NCI-H1436 treated with DMSO at 0.1 percent for 48 hours (cell line): ENCODE results near the gene SH2B3.

Experiments used
- DNase-seq: peaks from one replicate; lab custom pipeline; 2025; lab: John Stamatoyannopoulos, UW

SH2B3 gene

DNA sequence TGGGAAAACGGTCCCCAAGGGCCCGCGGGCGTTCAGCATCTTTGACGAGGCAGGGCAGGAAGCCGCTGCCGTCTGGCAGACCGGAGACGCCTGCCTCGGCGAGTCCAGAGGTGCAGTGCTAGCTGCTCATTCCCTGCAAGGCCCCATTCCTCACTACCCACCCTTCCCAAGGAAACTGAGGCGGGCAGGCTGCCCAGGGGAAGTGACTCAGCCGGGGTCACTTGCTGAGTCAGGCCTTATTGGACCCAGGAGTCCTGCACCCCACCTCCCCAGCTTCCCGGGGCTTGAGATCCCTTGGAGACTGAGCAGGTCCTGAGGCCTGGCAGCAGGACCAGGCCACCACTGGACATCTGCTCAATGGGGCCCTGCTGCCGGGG, 3.7 kb downstream of the SH2B3 start:
- no peak for DNase-seq

DNA sequence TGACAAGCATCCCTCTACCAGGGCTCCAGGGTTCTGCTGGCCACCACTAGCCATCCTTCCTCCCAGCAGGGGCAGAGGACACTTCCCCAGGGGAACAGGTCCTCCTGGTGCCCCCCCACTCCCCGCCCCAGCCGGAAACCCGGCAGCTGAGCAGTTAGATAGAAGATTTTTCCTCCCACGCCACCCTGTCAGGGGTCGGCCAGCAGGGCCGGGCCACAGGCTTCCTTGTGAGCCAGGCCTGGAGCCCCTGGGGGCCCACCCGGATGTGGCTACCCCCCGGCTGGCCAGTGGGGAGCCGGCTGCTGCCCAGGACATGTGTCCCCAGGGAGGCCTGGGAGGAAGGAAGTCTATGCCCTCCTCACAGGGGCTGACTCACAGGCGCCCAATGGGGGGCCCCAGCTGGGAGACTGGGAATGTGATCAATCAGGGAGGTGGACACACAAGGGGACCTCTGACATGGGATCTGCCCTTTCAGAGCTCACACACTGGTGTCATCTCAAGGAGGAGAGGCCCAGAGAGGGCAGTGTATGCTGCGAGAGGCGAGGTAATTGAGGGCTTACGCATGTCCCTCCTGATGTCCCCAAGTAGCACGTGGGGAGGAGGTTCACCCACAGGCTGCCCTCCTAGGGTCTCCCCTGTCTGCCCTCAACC, 4.2 kb downstream of the SH2B3 start:
- no peak for DNase-seq

DNA sequence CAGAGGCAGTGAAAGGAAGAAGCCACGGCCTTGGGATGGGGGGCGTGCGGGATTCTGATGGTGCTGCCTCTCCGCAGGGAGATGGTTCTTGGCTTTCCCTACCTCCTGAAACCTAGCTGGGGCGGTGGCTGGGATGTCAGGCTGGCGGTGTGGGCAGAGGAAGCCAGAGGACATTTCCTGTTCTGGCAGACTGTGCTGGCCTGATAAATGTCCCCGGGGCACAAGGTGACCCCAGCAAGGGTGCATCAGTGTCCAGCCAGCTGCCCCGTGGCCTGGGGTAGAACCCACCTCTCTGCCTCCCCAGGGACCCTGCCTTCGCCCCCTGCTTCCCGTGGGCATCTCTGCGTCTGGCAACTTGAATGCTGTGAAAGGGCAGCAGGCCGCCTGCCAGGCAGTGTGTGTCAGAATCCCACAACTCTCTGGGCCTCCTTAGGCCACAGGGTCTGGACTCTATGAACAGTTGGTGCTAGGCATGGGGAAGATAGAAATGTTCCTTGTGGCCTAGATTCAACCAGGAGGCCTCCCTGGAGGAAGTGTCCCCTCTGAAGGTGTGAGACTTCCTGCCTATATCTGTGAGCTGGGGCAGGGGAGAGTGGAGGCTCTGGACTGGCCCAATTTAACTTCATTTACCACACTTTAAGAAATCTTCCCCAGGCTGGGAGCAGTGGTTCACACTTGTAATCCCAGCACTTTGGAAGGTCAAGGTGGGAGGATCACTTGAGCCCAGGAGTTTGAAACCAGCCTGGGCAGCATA, 4.9 kb downstream of the SH2B3 start:
- no peak for DNase-seq

DNA sequence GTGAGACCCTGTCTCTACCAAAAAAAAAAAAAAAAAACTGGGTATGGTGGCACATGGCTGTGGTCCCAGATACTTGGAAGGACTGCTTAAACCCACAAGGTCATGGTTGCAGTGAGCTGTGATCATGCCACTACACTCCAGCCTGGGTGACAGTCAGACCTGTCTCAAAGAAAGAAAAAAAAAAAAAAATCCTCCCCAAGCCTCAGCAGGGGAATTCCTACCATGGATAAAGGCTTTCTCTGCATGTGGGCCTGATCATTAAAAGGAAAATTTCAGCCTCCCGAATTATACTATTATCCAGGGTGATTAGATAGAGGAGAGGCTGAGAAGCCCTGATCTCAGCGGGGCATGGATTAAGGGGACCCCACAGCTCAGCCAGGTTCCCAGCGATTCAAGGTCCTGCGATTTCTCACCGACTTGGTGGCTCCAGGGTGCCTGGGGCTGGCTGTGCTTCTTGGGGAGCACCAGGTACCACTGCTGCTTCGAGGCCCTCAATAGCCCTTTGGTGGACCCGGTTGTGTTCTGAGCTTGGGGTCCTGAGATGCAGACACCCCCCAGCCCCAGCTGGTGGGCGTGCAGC, 5.6 kb downstream of the SH2B3 start:
- DNase-seq, result no peak

DNA sequence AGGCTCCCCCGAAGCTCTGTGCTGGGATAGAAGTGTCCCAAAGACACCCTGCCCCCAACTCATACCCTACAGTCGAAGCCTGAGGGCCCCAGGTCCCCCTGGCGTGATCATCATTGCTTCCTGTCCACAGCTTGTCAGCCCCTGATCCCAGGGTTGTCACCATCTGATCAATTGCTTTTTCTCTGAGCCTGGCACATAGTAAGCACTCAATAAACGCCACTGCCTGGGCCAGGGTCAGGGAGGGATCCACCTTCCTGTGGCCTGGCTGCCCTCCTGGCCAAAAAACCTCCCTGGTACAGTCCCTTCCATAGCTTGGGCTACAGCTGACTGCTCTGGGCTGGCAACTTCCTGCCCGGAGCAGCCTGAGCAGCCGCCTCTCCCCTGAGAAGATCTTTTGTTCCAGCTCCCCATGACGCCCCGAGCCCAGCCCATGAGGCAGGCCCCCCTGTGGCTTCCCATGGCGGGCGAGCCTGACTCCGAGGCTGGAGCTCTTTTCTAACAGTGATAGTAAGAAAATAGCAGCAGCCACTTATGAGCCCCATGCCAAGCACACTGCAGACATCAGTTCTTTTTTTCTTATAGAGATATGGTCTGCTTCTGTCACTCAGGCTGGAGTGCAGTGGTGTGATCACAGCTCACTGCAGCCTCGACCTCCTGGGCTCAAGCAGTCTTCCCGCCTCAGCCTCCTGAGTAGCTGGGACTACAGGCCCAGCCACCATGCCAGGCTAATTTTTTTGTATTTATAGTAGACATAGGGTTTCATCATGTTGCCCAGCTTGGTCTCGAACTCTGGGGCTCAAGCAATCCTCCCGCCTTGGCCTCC, 6.5 kb downstream of the SH2B3 start:
- DNase-seq, result no peak

DNA sequence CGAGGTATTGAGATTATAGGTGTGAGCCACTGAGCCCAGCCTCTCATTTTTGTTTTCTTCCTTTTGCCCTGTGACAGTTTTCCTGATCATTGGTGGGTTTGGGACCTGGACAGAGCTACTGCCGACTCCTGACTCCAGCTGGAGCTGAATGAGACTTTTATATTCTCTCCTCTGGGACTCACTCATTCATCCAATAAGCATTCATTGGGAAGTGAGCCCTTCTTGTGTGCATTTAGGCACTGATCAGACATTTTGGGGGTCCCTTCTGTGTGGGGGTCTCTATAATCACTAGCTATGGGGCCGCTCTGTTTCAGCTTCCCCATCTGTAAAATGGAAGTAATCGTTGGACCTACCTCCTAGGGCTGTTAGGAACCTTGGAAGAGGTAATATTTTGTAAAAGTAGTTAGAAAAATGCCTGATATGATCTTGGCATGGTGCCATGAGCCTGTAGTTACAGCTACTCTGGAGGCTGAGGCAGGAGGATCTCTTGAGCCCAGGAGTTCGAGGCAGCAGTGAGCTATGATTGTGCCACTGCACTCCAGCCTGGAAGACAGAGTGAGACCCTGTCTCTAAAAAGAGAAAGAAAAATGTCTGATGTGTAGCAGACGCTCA, 7.2 kb downstream of the SH2B3 start:
- DNase-seq, result no peak

DNA sequence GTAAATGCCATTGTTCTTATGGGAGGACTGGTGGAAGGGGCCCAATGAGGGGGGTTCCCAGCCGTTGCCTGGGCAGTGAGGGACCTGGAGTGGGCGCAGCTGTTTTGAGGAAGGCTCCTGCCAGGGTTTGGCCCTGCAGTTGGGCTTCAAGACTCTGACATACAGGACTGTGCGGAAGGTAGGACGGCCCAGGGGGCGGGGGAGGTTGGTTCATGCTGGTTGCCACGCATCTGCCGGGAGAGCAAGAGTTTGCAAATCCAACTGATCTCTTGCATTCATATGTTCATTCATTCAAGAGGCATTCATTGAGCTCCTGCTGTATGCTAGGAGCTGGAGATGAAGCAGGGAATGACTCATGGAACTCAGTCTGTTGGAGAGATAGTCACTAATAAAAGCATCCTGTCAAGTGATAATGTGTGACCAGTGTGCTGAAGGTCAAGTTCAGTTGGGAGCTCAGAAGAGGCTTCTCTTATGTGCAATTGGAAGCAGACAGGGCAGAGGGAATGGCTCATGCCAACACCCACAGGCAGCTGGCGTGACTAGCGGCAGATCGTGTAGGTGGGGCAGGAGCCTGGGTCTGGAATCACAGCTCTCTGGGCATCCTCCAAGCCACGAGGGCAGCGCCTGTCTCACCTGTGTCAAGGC, 7.8 kb downstream of the SH2B3 start:
- no peak for DNase-seq

DNA sequence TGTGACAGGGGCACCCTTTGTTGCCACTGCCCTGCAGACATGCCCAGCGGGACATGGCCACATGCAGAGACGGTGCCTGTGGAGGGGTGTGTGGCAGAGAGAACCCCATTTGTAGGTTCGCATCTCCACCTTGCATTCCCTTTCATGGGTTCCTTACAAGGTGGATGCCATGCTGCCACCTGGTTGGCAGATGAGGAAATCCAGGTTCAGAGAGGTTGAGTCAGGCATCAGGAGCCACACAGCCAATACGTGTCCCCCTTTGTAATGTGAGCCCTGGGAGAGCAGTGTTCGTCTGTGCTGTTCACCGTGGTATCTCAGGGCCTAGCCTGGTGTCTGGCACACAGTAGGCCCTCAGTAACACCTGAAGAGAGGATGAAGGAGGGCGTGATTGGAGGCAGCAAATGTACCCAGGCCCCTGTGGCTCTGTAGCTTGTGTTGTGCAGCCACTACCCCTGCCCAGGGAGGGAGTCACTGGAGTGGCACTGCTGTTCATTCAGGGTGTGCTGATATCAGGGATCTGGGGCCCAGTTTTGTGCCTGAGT, 9.1 kb downstream of the SH2B3 start:
- DNase-seq, result no peak

DNA sequence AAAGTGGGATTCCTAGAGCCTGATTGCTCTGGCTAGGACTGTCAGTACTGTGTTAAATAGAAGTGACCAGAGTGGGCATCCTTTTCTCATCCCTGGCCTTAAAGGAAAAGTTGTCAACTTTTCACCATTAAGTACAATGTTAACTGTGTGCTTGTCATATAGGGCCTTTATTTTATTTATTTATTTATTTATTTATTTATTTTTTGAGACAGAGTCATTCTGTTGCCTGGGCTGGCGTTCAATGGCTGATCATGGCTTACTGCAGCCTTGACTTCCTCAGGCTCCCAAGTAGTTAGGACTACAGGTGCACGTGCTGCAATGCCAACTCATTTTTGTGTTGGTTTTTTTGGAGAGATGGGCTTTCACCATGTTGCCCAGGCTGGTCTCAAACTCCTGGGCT, 11.6 kb downstream of the SH2B3 start:
- no peak for DNase-seq

DNA sequence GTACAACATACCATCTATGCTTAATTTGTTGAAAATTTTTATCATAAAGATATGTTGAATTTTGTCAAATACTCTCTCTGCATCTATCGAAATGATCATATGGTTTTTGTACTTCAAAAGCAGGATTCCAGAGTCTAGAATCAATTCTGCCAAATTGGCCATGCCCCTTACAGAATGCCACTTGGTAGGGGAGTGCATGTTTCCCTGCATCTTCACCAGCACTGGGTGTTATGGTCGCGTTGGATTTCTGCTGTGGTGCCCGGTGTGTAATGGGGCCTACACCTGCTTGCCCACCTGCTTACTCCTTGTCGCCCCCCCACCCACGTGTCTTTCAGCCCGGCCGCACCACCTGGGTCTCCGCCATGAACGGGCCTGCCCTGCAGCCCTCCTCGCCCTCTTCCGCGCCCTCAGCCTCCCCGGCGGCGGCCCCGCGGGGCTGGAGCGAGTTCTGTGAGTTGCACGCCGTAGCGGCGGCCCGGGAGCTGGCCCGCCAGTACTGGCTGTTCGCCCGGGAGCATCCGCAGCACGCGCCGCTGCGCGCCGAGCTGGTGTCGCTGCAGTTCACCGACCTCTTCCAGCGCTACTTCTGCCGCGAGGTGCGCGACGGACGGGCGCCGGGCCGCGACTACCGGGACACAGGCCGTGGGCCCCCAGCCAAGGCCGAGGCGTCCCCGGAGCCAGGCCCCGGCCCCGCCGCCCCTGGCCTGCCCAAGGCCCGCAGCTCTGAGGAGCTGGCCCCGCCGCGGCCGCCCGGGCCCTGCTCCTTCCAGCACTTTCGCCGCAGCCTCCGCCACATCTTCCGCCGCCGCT, 12.3 kb downstream of the SH2B3 start:
- no peak for DNase-seq

DNA sequence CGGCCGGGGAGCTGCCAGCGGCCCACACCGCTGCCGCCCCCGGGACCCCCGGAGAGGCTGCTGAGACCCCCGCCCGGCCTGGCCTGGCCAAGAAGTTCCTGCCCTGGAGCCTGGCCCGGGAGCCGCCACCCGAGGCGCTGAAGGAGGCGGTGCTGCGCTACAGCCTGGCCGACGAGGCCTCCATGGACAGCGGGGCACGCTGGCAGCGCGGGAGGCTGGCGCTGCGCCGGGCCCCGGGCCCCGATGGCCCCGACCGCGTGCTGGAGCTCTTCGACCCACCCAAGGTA, 12.8 kb downstream of the SH2B3 start:
- no peak for DNase-seq

DNA sequence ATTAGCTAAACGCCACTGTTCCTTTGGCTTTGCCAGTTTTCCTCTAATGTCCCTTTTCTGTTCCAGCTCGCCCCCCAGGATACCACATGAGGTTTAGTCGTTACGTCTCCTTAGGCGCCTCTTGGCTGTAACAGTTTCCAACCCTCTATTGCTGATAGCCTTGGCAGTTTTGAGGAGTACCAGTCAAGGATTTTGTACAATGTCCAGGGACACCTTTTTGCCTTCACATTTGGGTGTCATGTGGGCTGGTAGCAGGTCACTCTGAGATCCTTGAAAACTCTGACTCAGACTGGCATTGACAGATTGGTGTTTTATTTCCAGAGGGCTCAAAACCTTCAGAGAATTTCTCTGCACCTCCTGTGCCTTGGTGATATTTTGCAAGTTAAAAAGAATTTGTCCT, 14.1 kb downstream of the SH2B3 start:
- DNase-seq, result no peak

DNA sequence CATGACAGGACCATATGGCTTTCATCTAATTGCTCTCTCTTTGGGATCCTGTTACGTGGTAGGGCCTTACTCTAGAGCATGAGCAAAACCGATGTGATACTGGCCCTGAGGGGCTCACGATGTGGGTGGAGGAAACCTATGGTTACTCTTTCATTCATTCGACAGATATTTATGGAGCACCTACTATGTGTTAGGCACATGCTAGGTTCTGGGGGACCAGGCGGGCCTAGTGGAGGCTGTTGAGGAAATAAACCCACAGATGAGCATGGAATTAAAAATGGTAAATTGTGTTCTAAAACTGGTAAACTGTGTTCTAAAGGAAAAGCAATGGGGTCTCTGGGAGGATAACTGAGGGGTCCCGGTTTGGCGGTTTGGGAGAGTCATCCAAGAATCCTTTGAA, 14.8 kb downstream of the SH2B3 start:
- DNase-seq, result no peak

DNA sequence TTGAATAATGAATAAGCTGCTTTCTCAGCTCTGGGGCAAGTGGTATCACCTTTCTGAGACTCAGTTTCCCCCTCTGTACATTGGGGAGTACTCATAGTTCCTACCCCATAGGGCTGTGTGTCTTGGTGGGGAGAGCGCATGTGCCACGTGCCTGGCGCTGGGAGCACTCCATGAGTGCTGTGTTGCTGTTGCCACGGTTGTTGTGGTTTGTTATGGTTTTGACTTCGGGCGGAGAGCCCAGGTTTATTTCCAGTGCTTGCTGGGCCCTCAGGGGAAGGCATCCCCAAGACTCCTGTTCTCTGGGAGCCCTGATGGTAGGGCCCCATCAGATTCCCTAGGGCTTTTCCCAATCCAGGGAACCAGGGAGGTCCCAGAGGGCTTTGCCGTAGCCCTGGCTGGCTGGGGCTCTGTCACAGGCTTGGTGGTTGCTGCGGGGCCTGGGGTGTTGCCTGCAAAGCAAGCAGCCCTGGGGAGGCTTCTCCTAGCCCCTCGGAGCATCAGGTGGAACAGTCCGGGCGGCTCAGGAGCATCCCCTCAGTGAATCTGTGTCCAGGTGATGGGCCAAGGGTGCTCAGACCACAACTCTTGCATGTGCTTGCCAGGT, 18.6 kb downstream of the SH2B3 start:
- DNase-seq, result no peak

DNA sequence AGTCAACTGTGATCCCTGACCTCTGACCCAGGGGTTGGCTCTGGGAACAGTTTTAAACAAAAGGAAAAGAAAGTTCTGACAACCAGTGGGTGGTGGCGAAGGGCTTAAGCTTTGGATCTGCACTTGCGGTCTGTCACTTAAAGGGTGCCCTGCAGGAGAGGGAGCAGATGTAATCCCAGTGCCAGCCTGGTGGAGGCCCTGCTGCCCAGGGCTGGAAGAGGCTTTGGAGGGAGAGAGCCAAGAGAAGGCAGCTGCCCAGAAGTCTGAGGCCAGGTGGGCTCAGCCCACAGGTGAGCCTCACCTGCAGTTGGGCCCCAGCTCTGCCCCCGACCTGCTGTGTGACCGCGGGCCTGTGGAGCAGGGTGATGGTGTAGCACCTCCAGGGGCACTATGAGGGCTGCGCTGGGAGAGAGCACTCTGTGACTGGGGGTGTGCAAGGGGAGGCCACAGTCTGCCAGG, 19.1 kb downstream of the SH2B3 start:
- DNase-seq, result no peak

DNA sequence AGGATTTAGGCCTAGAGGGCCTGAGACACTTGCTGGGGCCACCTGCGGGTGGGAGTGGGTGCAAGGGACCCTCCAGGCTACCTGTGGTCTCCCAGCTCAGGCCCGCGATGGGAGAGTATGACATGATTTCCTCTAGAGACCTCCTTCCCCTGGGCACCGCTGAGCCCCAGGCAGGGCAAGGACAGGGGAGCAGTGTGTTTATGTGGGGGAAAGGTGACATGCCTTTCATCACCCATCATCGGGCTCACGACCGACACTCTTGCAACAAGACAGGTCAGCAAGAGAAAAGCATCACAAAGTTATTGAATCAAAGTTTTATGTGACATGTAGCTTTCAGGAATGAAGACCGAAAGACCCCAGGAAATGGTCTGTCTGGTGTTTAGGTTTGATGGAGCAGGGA, 19.9 kb downstream of the SH2B3 start:
- no peak for DNase-seq

DNA sequence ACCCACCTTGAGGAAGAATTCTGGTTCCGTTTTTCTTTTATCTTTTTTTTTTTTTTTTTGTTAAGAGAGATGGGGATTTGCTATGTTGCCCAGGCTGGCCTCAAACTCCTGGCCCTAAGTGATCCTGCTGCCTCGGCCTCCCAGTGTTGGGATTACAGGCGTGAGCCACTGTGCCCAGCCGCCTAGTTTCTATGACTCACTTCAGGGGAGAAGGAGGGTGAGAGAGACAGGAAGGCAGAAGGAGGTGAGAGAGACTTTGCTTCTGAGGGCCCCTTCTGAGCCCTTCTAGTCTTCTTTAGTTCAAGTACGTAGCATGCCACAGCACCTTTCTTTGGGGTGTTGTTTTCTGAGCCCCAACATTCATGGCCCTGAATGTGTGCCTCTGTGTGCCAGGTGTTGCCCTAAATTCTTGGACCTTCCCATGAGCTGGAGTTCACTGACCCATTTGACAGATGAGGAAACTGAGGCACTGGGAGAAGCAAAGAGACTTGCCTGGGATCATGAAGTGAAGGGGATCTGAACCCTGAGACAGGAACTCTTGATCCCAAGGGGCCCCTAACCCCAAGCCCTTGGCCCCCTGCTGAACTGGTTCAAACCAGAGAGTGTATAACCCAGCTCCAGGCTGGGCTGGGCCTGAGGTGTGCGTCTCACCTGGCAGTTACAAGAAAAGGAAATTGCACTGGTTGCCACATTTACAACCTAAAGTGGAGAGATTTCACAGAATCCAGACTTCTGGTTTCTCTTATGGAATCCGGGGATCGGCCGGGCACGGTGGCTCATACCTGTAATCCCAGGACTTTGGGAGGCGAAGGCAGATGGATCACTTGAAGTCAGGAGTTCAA, 20.8 kb downstream of the SH2B3 start:
- DNase-seq, result no peak

DNA sequence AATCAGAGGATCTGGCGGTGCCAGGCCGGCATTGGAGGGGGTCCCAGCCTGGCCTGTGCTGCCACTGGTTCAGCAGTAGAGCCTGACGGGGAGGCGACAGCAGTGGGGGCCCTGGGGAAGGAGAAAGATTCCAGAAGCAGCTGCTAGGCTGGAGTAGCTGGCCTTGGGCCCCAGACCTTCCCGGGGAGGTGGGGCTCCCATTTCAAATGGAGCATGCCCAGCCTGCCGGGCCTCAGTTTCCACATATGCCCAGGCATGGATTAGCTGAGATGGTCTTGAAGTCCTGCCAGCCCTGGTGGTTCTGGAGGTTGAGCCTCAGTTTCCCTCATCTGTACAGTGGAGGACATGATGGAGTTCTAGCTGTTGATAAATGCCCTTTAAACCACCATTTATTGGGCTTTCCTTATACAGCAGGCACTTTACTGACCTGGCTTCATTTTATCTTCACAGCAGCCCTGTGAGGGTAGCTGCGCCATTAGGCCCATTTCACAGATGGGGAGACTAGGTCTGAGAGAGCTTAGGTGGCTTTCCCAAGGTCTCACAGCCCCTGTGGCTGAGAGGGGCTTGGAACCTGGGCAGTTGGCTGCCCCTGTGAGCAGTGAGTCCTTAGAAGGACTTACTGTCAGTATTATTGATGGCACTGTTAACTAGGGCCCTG, 21.8 kb downstream of the SH2B3 start:
- DNase-seq, result no peak
